IMR-90 (cell line): ENCODE measurements around the gene ZNF695. TPM values are rescaled to one million over a fixed set of nuclear protein-coding genes. Genes with fewer than 3 reads are reported as not detected.

ENCODE experiments used
- ATAC-seq: fragments of 200-7000 bp; cut with Tn5 transposase; 2 replicates; pipeline ENCODE4 v1.9.1; 2020; ENCODE audit warnings: low read depth, mild to moderate bottlenecking, moderate library complexity
- BruUV-seq: library from RNA; stranded (reverse); fragments of 400-500 nt; replicated peaks from 2 replicates; lab custom pipeline; 2021; lab: Mats Ljungman, UMichigan
- CTCF ChIA-PET: fragments of 300-600 bp; formaldehyde crosslinking; extraction: SDS; loops from one replicate; lab custom pipeline; 2021; ENCODE audit warnings: antibody characterized with exemption; lab: Yijun Ruan, JAX
- POLR2A ChIA-PET: fragments of 300-600 bp; sonication (Branson Sonifier 250); formaldehyde crosslinking; loops from one replicate; lab custom pipeline; 2022; ENCODE audit warnings: antibody characterized with exemption; ENCODE audit not compliant: unreplicated experiment; lab: Charles Lee
- DNase-seq: peaks from one replicate; pipeline ENCODE4 v3.0.0; 2013
- H2AFZ ChIP-seq: replicated peaks from 2 replicates; pipeline ENCODE3; 2013; ENCODE audit warnings: low read length, mild to moderate bottlenecking; ENCODE audit not compliant: poor library complexity
- H2AK5ac ChIP-seq: 2 replicates; pipeline ENCODE4 v1.6.1; 2013; ENCODE audit warnings: low read depth, low read length, inconsistent platforms
- H2AK9ac ChIP-seq: replicated peaks from 2 replicates; pipeline ENCODE3; 2013; ENCODE audit warnings: mild to moderate bottlenecking, low read depth, low read length, moderate library complexity; ENCODE audit not compliant: poor library complexity
- H2BK120ac ChIP-seq: 2 replicates; pipeline ENCODE4 v1.6.1; 2013; ENCODE audit warnings: low read depth, low read length, inconsistent platforms
- H2BK15ac ChIP-seq: 3 replicates; pipeline ENCODE4 v1.6.1; 2013; ENCODE audit warnings: low read depth, low read length, inconsistent platforms
- H2BK20ac ChIP-seq: 2 replicates; pipeline ENCODE4 v1.6.1; 2013; ENCODE audit warnings: low read depth, mild to moderate bottlenecking, inconsistent platforms, low read length, moderate library complexity
- H2BK5ac ChIP-seq: 2 replicates; pipeline ENCODE4 v1.6.1; 2013; ENCODE audit warnings: mild to moderate bottlenecking, low read depth, low read length, inconsistent platforms; ENCODE audit not compliant: poor library complexity, severe bottlenecking
- H3K14ac ChIP-seq: replicated peaks from 2 replicates; pipeline ENCODE4 v1.6.1; 2013; ENCODE audit warnings: low read depth, low read length, inconsistent platforms
- H3K18ac ChIP-seq: 2 replicates; pipeline ENCODE4 v1.6.1; 2013; ENCODE audit warnings: low read depth, low read length, control low read depth
- H3K23ac ChIP-seq: 2 replicates; pipeline ENCODE4 v1.6.1; 2013; ENCODE audit warnings: low read depth, low read length, inconsistent platforms
- H3K27ac ChIP-seq: 2 replicates; pipeline ENCODE4 v1.5.1; 2013; ENCODE audit warnings: mild to moderate bottlenecking, control low read depth, low read length; ENCODE audit not compliant: insufficient read depth
- H3K27me3 ChIP-seq: 2 replicates; pipeline ENCODE4 v1.6.1; 2013; ENCODE audit warnings: low read length; ENCODE audit not compliant: control insufficient read depth, insufficient read depth
- H3K36me3 ChIP-seq: 2 replicates; pipeline ENCODE4 v1.6.1; 2013; ENCODE audit warnings: low read length, mixed read lengths; ENCODE audit not compliant: control insufficient read depth, insufficient read depth
- H3K4ac ChIP-seq: 2 replicates; pipeline ENCODE4 v1.6.1; 2013; ENCODE audit warnings: low read depth, low read length, inconsistent platforms
- H3K4me1 ChIP-seq: 2 replicates; pipeline ENCODE4 v1.6.1; 2013; ENCODE audit warnings: low read length, mixed read lengths; ENCODE audit not compliant: control insufficient read depth, insufficient read depth
- H3K4me2 ChIP-seq: 2 replicates; pipeline ENCODE4 v1.6.1; 2013; ENCODE audit warnings: low read depth, mild to moderate bottlenecking, control low read depth, low read length, moderate library complexity
- H3K4me3 ChIP-seq: 2 replicates; pipeline ENCODE4 v1.5.1; 2013; ENCODE audit warnings: low read depth, mild to moderate bottlenecking, control low read depth, low read length, moderate library complexity; ENCODE audit not compliant: insufficient read depth
- H3K56ac ChIP-seq: 2 replicates; pipeline ENCODE4 v1.6.1; 2013; ENCODE audit warnings: low read length, inconsistent platforms; ENCODE audit not compliant: insufficient read depth; ENCODE audit errors: extremely low read depth
- H3K79me1 ChIP-seq, 2 experiments: 2 replicates each; pipeline ENCODE4 v1.6.1; 2013; ENCODE audit warnings: low read length in 2 of 2, inconsistent platforms in 1 of 2, low read depth in 1 of 2
- H3K9ac ChIP-seq: 2 replicates; pipeline ENCODE4 v1.6.1; 2013; ENCODE audit warnings: low read depth, low read length, control low read depth
- H3K9me1 ChIP-seq: 2 replicates; pipeline ENCODE4 v1.6.1; 2013; ENCODE audit warnings: low read length, inconsistent platforms; ENCODE audit not compliant: insufficient read depth
- H3K9me3 ChIP-seq: 2 replicates; pipeline ENCODE4 v1.6.1; 2013; ENCODE audit warnings: low read length; ENCODE audit not compliant: control insufficient read depth, insufficient read depth
- H4K20me1 ChIP-seq: 2 replicates; pipeline ENCODE4 v1.6.1; 2013; ENCODE audit warnings: low read length, inconsistent platforms; ENCODE audit not compliant: insufficient read depth
- H4K5ac ChIP-seq: 2 replicates; pipeline ENCODE4 v1.6.1; 2013; ENCODE audit warnings: mild to moderate bottlenecking, low read depth, low read length, control low read depth
- H4K8ac ChIP-seq, 2 experiments: 2 replicates each; pipeline ENCODE4 v1.6.1; 2013; ENCODE audit warnings: low read depth in 2 of 2, low read length in 2 of 2, control low read depth in 1 of 2, inconsistent platforms in 1 of 2
- H4K91ac ChIP-seq: 2 replicates; pipeline ENCODE4 v1.6.1; 2013; ENCODE audit warnings: low read depth, low read length, inconsistent platforms; ENCODE audit not compliant: insufficient read depth
- BHLHE40 ChIP-seq: fragments of 150-350 bp; IDR thresholded peaks from 2 replicates; pipeline ENCODE4 v1.6.1; 2016; ENCODE audit warnings: mild to moderate bottlenecking, low read depth, low read length
- CEBPB ChIP-seq: IDR thresholded peaks from 2 replicates; pipeline ENCODE4 v1.6.1; 2012; ENCODE audit warnings: low read depth, low read length, improper control_type of control experiment
- CHD1 ChIP-seq: IDR thresholded peaks from 2 replicates; pipeline ENCODE4 v1.6.1; 2012; ENCODE audit warnings: low read depth, low read length, improper control_type of control experiment
- CTCF ChIP-seq: conservative IDR thresholded peaks from 2 replicates; pipeline ENCODE4 v1.5.1; 2012; ENCODE audit warnings: mild to moderate bottlenecking, low read depth, low read length, improper control_type of control experiment
- ELK1 ChIP-seq: fragments of 150-350 bp; IDR thresholded peaks from 2 replicates; pipeline ENCODE4 v1.6.1; 2016; ENCODE audit warnings: low read depth, mild to moderate bottlenecking, low read length, moderate library complexity, borderline replicate concordance
- FOS ChIP-seq: fragments of 150-350 bp; IDR thresholded peaks from 2 replicates; pipeline ENCODE4 v1.6.1; 2016; ENCODE audit warnings: low read depth, low read length
- MAFK ChIP-seq: IDR thresholded peaks from 2 replicates; pipeline ENCODE4 v1.6.1; 2012; ENCODE audit warnings: low read depth, low read length, improper control_type of control experiment
- MAZ ChIP-seq: IDR thresholded peaks from 2 replicates; pipeline ENCODE4 v1.6.1; 2012; ENCODE audit warnings: low read depth, mild to moderate bottlenecking, low read length, improper control_type of control experiment, moderate library complexity, borderline replicate concordance
- MXI1 ChIP-seq: IDR thresholded peaks from 2 replicates; pipeline ENCODE4 v1.6.1; 2012; ENCODE audit warnings: low read depth, mild to moderate bottlenecking, low read length, moderate library complexity, borderline replicate concordance
- NFE2L2 ChIP-seq: fragments of 150-350 bp; IDR thresholded peaks from 2 replicates; pipeline ENCODE4 v1.6.1; 2016; ENCODE audit warnings: low read depth, mild to moderate bottlenecking, low read length
- RAD21 ChIP-seq: IDR thresholded peaks from 2 replicates; pipeline ENCODE4 v1.6.1; 2012; ENCODE audit warnings: low read length, improper control_type of control experiment
- RCOR1 ChIP-seq: IDR thresholded peaks from 2 replicates; pipeline ENCODE4 v1.6.1; 2012; ENCODE audit warnings: mild to moderate bottlenecking, low read length, improper control_type of control experiment; ENCODE audit not compliant: insufficient replicate concordance
- RFX5 ChIP-seq: IDR thresholded peaks from 2 replicates; pipeline ENCODE4 v1.8.0; 2012; ENCODE audit warnings: low read depth, mild to moderate bottlenecking, low read length, moderate library complexity
- SMC3 ChIP-seq: fragments of 150-350 bp; IDR thresholded peaks from 2 replicates; pipeline ENCODE4 v1.6.1; 2016; ENCODE audit warnings: low read depth, mild to moderate bottlenecking, antibody characterized with exemption, low read length, moderate library complexity
- USF2 ChIP-seq: fragments of 150-350 bp; IDR thresholded peaks from 2 replicates; pipeline ENCODE4 v1.6.1; 2017; ENCODE audit warnings: mild to moderate bottlenecking, antibody characterized with exemption, low read length, low read depth
- WGBS, 2 experiments: methylation state at CpG; one replicate each; pipeline versions ENCODE4 v1.1.5 to v1.1.7; 2013; ENCODE audit warnings: missing lambda C conversion rate in 2 of 2; ENCODE audit not compliant: insufficient read length in 1 of 2; ENCODE audit errors: extremely low coverage in 2 of 2; 5-methylcytosine and 5-hydroxymethylcytosine counted together
- dilution Hi-C: fragments of 300-500 bp; cut with HindIII; formaldehyde crosslinking; loops from one replicate; pipeline ENCODE4 v1.14.3; 2018; ENCODE audit warnings: low sequenced_read_pairs; ENCODE audit not compliant: unreplicated experiment
- in situ Hi-C: fragments of 300-500 bp; cut with MboI; formaldehyde crosslinking; loops from 3 replicates; pipeline ENCODE4 v1.14.3; 2019; ENCODE audit warnings: low sequenced_read_pairs, inconsistent platforms, mixed read lengths
- intact Hi-C: fragments of 100-400 bp; cut with micrococcal nuclease; formaldehyde crosslinking; loops from 2 replicates; pipeline ENCODE4 v1.10.0; 2022
- polyA plus RNA-seq, 3 experiments: library from polyadenylated mRNA; depleted of rRNA; stranded (reverse); fragments of >200 nt; gene quantifications; 2 replicates each; pipeline ENCODE4 v1.2.3, GENCODE V29; 2012; ENCODE audit warnings: low replicate concordance in 1 of 3
- total RNA-seq: library from RNA; depleted of rRNA; stranded (reverse); fragments of >200 nt; gene quantifications from 2 replicates; pipeline ENCODE4 v1.2.3, GENCODE V29; 2012

ZNF695 gene
- total and polyA plus RNA-seq, 2 of the 4 experiments (the other 2 are of a cell fraction) = 0.54 to 0.75 TPM

- Histone ChIP-seq H3K9me1 (no peaks in the 10 kb centered on the region), H2AFZ (no peak overlapping the region), H3K56ac (no peak overlapping the region), H3K4me2 (no peak overlapping the region), H3K14ac (no peak overlapping the region), H3K4me1 (no peaks in the 10 kb centered on the region), H3K36me3 (no peaks in the 10 kb centered on the region), H3K27ac (no peak overlapping the region), H4K91ac (no peak overlapping the region), H3K23ac (no peak overlapping the region), H2BK5ac (no peak overlapping the region), H2BK20ac (no peak overlapping the region), H3K4me3 (no peak overlapping the region), H2AK9ac (no peak overlapping the region), H3K4ac (no peak overlapping the region), H3K18ac (no peak overlapping the region), H4K8ac (no peak overlapping the region), H3K27me3 (no peaks in the 10 kb centered on the region), H2AK5ac (no peak overlapping the region), H2BK15ac (no peak overlapping the region), H4K20me1 (no peaks in the 10 kb centered on the region), H3K9ac (no peak overlapping the region), H3K79me1 (no peaks in the 10 kb centered on the region), H3K9me3 (peaks cover 38% of the 10 kb centered on the region), H2BK120ac (no peak overlapping the region), H4K5ac (no peak overlapping the region)
- ChIA-PET POLR2A (no interaction called here), CTCF (interaction anchor here (0.6 kb wide), 1 partner anchor 65 kb away, joined by 7 read pairs; no protein-coding TSS in a partner anchor)
- TF ChIP-seq MAZ = no peak
- no peak for TF ChIP-seq MAFK
- no peak for TF ChIP-seq CHD1
- TF ChIP-seq MXI1 = no peak
- TF ChIP-seq RAD21 = no peak
- TF ChIP-seq FOS = no peak
- TF ChIP-seq NFE2L2 = no peak
- no peak for TF ChIP-seq RCOR1
- no peak for TF ChIP-seq CEBPB
- no peak for TF ChIP-seq CTCF
- no peak for TF ChIP-seq USF2
- no peak for TF ChIP-seq BHLHE40
- TF ChIP-seq ELK1 = no peak
- no peak for TF ChIP-seq SMC3
- TF ChIP-seq RFX5 = no peak
- dilution Hi-C loops = no loop called here
- DNase-seq (no peak), ATAC-seq (no peak)
- in situ Hi-C loops = no loop called here
- intact Hi-C loops = no loop called here
- BruUV-seq = no TSS peak
- no CpG with 5 or more reads among the region's 1 CpG for WGBS, 2 experiments
These were observed 20.7 kb downstream of the ZNF695 start for GRCh38 chr1:246987083-246987690.
